Sigmoid colon (tissue), 7 donors: ENCODE results near the gene MYO5A. TPM values are rescaled to one million over a fixed set of nuclear protein-coding genes. Genes with fewer than 3 reads are reported as not detected.

Experiments
- DNase-seq: peaks from one replicate; pipeline ENCODE4 v3.0.0-alpha.2; 2019
- H3K27ac ChIP-seq, 4 donors: fragments of 200-600 bp; sonication (generic); one replicate each; pipeline ENCODE4 v1.5.1; 2016 to 2019; ENCODE audit warnings: mild to moderate bottlenecking in 1 of 4
- H3K27me3 ChIP-seq, 3 donors: fragments of 200-600 bp; sonication (generic); one replicate each; pipeline ENCODE4 v1.5.1; 2019; ENCODE audit warnings: mild to moderate bottlenecking in 1 of 3
- H3K36me3 ChIP-seq, 4 donors: fragments of 200-600 bp; sonication (generic); one replicate each; pipeline ENCODE4 v1.5.1; 2016 to 2019
- H3K4me1 ChIP-seq, 4 donors: fragments of 200-600 bp; sonication (generic); one replicate each; pipeline ENCODE4 v1.5.1; 2017 to 2019
- H3K4me3 ChIP-seq, 4 donors: fragments of 200-600 bp; sonication (generic); one replicate each; pipeline ENCODE4 v1.5.1; 2017 to 2019; ENCODE audit warnings: mild to moderate bottlenecking in 2 of 4, moderate library complexity in 1 of 4
- H3K9me3 ChIP-seq, 4 donors: fragments of 200-600 bp in 3 of 4; sonication (generic) in 3 of 4; one replicate each; pipeline versions ENCODE4 v1.5.1 to v1.6.1; 2013 to 2019
- CTCF ChIP-seq, 4 experiments: fragments of 450-650 bp in 3 of 4; fragments of 200-600 bp in 1 of 4; IDR thresholded peaks; one replicate each; pipeline ENCODE4 v1.5.1; 2016 to 2019; ENCODE audit warnings: antibody characterized with exemption in 4 of 4, mild to moderate bottlenecking in 3 of 4, moderate library complexity in 2 of 4
- EP300 ChIP-seq, 4 donors: sonication (generic); formaldehyde crosslinking; IDR thresholded peaks; one replicate each; pipeline ENCODE4 v1.6.1; 2017; ENCODE audit warnings: antibody characterized with exemption in 4 of 4
- POLR2A ChIP-seq, 2 donors: fragments of 450-650 bp; IDR thresholded peaks; one replicate each; pipeline ENCODE4 v1.6.1; 2016; ENCODE audit warnings: antibody characterized with exemption in 2 of 2, mild to moderate bottlenecking in 2 of 2, moderate library complexity in 2 of 2
- POLR2AphosphoS5 ChIP-seq, 4 donors: sonication (generic); formaldehyde crosslinking; IDR thresholded peaks; one replicate each; pipeline ENCODE4 v1.6.1; 2017; ENCODE audit warnings: antibody characterized with exemption in 4 of 4
- whole genome bisulfite sequencing, 2 donors: extraction: QIAGEN DNeasy Blood & Tissue Kit; methylation state at CpG; one replicate each; pipeline ENCODE4 v1.1.7; 2013; 5-methylcytosine and 5-hydroxymethylcytosine counted together
- intact Hi-C: fragments of 100-400 bp; cut with DNase I; formaldehyde crosslinking; loops from one replicate; pipeline ENCODE4 v1.15.1; 2023
- polyA plus RNA-seq, 3 donors: library from polyadenylated mRNA; stranded (reverse); fragments of 200-250 nt; gene quantifications; one replicate each; pipeline ENCODE4 v1.2.3, GENCODE V29; 2013
- total RNA-seq, 4 donors: library from RNA; depleted of rRNA; stranded (reverse); fragments of >200 nt; gene quantifications; one replicate each; pipeline ENCODE4 v1.1.0, GENCODE V29; 2016
- donor health status: healthy with polysubstance abuse.
- donor health status: Bipolar disorder and iron deficiency.
- donor health status: healthy.

Gene MYO5A
- total and polyA plus RNA-seq, 7 donors = 2.1 to 46.0 (median 23.5) TPM

- TF ChIP-seq EP300 (IDR thresholded peaks at IDR 0.05) (no peak), POLR2A (IDR thresholded peaks at IDR 0.05) (no peak), POLR2AphosphoS5 (IDR thresholded peaks at IDR 0.05) (no peak), CTCF (IDR thresholded peaks at IDR 0.05) (no peak)
- H3K36me3 ChIP-seq = peaks cover 0 to 43% (median 10%) of the 10 kb centered on the region in 4 donors
- 66 to 81% methylated on average over 6 of the region's 6 CpGs for WGBS, 2 donors
Observed at GRCh38 chr15:52392008-52392687, 136.5 kb downstream of the MYO5A start.

GRCh38 chr15:52391069-52391468, 137.6 kb downstream of the MYO5A start:
- H3K36me3 ChIP-seq = peaks cover 0 to 47% (median 11%) of the 10 kb centered on the region in 4 donors
- WGBS, 2 donors = 97% methylated on average over 4 of the region's 4 CpGs
- no peaks in the 10 kb centered on the region for H3K27me3 ChIP-seq
- TF ChIP-seq POLR2AphosphoS5 (IDR thresholded peaks at IDR 0.05) (no peak), CTCF (IDR thresholded peaks at IDR 0.05) (no peak), EP300 (IDR thresholded peaks at IDR 0.05) (no peak), POLR2A (IDR thresholded peaks at IDR 0.05) (no peak)
- no peaks in the 10 kb centered on the region for H3K9me3 ChIP-seq
- no peak overlapping the region for H3K4me3 ChIP-seq
- no peak overlapping the region for H3K27ac ChIP-seq
- intact Hi-C loops = no loop called here
- DNase-seq = no peak
- H3K4me1 ChIP-seq = no peaks in the 10 kb centered on the region

More at GRCh38 chr15:52392008-52392687, 136.5 kb downstream of the MYO5A start:
- no peak overlapping the region for H3K4me3 ChIP-seq
- no peaks in the 10 kb centered on the region for H3K9me3 ChIP-seq
- no peaks in the 10 kb centered on the region for H3K27me3 ChIP-seq
- no peaks in the 10 kb centered on the region for H3K4me1 ChIP-seq
- intact Hi-C loops = no loop called here
- no peak for DNase-seq
- H3K27ac ChIP-seq = no peak overlapping the region

GRCh38 chr15:52385670-52386069, 143.0 kb downstream of the MYO5A start:
- Histone ChIP-seq H3K4me1 (no peaks in the 10 kb centered on the region), H3K36me3 (peaks cover 7 to 85% (median 20%) of the 10 kb centered on the region in 4 donors), H3K9me3 (no peaks in the 10 kb centered on the region), H3K4me3 (no peak overlapping the region), H3K27ac (no peak overlapping the region), H3K27me3 (no peaks in the 10 kb centered on the region)
- no peak for DNase-seq
- TF ChIP-seq POLR2AphosphoS5 (IDR thresholded peaks at IDR 0.05) (no peak), POLR2A (IDR thresholded peaks at IDR 0.05) (no peak), CTCF (IDR thresholded peaks at IDR 0.05) (no peak), EP300 (IDR thresholded peaks at IDR 0.05) (no peak)
- intact Hi-C loops = loop anchor here (5.0 kb wide), 1 partner anchor 142 kb away; the partner anchor contains the start of gene MYO5A

- no peaks in the 10 kb centered on the region for H3K9me3 ChIP-seq
- no peak overlapping the region for H3K27ac ChIP-seq
- H3K27me3 ChIP-seq = no peaks in the 10 kb centered on the region
- intact Hi-C loops = no loop called here
- WGBS, 2 donors = 93% methylated on average over 2 of the region's 2 CpGs
- peaks cover 0 to 82% (median 19%) of the 10 kb centered on the region in 4 donors for H3K36me3 ChIP-seq
- no peaks in the 10 kb centered on the region for H3K4me1 ChIP-seq
- TF ChIP-seq POLR2AphosphoS5 (IDR thresholded peaks at IDR 0.05) (no peak), CTCF (IDR thresholded peaks at IDR 0.05) (no peak), EP300 (IDR thresholded peaks at IDR 0.05) (no peak), POLR2A (IDR thresholded peaks at IDR 0.05) (no peak)
- DNase-seq = no peak
- H3K4me3 ChIP-seq = no peak overlapping the region
Observed at GRCh38 chr15:52383100-52383588, 145.5 kb downstream of the MYO5A start.
